ENCODE results near the gene GRP. TPM values are rescaled to one million over a fixed set of nuclear protein-coding genes. Genes with fewer than 3 reads are reported as not detected.

The GRP gene
- total RNA-seq, 4 donors from 2014 or later: not detected

DNA sequence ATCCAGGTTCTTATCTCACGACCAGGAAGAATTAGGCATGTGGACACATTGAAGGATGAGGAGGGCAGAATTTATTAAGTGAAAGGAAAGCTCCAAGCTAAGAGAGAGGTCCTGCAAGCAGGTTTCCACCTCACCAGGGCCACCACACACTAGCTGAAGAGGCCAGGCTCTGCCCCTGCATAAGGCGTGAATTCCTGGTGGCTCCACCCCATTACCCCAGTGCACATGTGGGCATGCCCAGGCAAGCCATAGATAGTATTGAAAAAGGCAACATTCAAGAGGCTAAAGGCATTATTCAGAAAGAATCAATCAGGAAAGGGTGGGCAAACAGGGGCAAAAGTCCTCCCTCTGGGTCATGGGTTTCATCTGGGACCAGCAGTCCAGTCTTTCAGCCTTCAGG, 30.9 kb upstream of the GRP start:
- no peaks in the 10 kb centered on the region for H3K4me1 ChIP-seq
- no peaks in the 10 kb centered on the region for H3K36me3 ChIP-seq
- H3K9me3 ChIP-seq: no peaks in the 10 kb centered on the region
- no peak for DNase-seq
- no peak overlapping the region for H3K27ac ChIP-seq
- H3K4me3 ChIP-seq: no peak overlapping the region
- no peak for TF ChIP-seq POLR2A (IDR thresholded peaks at IDR 0.05)
- TF ChIP-seq, protein P1, sequence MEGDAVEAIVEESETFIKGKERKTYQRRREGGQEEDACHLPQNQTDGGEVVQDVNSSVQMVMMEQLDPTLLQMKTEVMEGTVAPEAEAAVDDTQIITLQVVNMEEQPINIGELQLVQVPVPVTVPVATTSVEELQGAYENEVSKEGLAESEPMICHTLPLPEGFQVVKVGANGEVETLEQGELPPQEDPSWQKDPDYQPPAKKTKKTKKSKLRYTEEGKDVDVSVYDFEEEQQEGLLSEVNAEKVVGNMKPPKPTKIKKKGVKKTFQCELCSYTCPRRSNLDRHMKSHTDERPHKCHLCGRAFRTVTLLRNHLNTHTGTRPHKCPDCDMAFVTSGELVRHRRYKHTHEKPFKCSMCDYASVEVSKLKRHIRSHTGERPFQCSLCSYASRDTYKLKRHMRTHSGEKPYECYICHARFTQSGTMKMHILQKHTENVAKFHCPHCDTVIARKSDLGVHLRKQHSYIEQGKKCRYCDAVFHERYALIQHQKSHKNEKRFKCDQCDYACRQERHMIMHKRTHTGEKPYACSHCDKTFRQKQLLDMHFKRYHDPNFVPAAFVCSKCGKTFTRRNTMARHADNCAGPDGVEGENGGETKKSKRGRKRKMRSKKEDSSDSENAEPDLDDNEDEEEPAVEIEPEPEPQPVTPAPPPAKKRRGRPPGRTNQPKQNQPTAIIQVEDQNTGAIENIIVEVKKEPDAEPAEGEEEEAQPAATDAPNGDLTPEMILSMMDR (IDR thresholded peaks at IDR 0.05): no peak
- no peaks in the 10 kb centered on the region for H3K27me3 ChIP-seq

DNA sequence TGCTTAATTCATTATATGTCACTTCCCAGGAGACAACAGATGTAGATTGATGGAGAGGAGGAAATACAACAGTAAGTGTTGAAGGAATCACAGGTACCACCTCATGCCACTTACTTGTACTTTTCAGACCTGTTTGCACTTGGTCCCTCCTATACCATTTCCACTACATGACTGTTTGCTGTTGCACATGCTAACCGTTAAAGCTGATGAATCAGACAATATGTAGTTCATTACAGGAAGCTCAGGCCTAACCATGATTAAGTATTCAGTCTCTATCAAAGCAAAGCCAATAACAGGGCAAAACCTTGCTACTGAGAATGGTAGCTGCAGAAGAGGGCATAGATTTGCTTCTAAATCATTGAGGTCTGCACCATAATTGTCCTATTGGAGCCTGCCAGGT, 30.2 kb upstream of the GRP start:
- TF ChIP-seq POLR2A (IDR thresholded peaks at IDR 0.05): no peak
- TF ChIP-seq, protein P1 (IDR thresholded peaks at IDR 0.05): no peak
- Histone ChIP-seq H3K4me3 (no peak overlapping the region), H3K27me3 (no peaks in the 10 kb centered on the region), H3K4me1 (no peaks in the 10 kb centered on the region), H3K36me3 (no peaks in the 10 kb centered on the region), H3K27ac (no peak overlapping the region), H3K9me3 (no peaks in the 10 kb centered on the region)
- DNase-seq: no peak

DNA sequence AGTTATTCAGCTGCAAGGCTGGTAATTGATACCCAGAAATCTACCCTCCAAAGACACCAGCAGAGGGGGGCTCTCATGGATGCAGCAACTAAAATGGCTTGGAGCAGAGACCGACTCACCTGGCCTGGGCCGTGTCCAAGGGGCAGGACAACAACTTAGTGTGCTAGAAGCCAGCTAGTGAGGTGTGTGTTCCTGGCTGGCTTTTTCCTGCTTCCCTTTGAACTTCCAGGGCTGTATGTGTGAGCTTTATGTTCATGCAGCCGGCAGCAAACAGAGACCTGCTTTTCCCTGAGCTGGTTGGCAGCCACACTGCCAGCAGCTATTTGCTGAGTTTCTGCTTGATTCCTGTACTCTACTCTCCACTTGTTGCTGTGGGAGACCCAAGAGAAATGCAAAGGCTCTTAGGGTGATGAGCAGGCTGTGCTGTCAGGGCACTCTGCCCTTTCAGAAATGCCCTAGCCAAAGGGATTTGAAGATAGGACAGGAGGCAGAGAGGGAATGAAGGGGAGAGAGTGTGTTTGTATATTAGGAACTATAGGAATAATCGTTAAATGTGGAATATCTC, 23.7 kb upstream of the GRP start:
- no peaks in the 10 kb centered on the region for H3K9me3 ChIP-seq
- H3K4me1 ChIP-seq: no peaks in the 10 kb centered on the region
- no peaks in the 10 kb centered on the region for H3K27me3 ChIP-seq
- no peak overlapping the region for H3K4me3 ChIP-seq
- no peak overlapping the region for H3K27ac ChIP-seq
- TF ChIP-seq, protein P1 (IDR thresholded peaks at IDR 0.05): no peak
- no peak for TF ChIP-seq POLR2A (IDR thresholded peaks at IDR 0.05)
- H3K36me3 ChIP-seq: no peaks in the 10 kb centered on the region
- no peak for DNase-seq

DNA sequence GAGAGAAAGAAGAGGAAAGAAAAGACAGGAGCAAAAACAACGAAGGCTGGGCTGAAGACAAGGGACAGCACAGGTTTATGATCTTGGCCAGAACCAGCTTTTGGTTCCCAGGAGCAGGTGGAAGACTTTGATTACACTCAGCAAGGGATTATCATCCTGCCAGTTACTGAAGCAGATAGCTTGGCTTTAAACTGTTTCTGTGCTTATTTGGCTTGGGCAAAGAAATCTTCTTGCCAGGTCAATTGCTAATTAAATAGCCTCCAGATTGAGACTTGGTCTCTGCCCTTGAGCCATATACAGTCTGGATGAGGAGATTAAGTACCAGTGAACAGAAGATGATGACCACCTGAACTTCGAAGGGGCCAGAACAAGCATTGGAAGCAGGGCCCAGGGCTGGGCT, 22.3 kb upstream of the GRP start:
- no peak for TF ChIP-seq POLR2A (IDR thresholded peaks at IDR 0.05)
- TF ChIP-seq, protein P1 (IDR thresholded peaks at IDR 0.05): no peak
- DNase-seq: no peak
- no peak overlapping the region for H3K4me3 ChIP-seq
- H3K9me3 ChIP-seq: no peaks in the 10 kb centered on the region
- no peaks in the 10 kb centered on the region for H3K4me1 ChIP-seq
- no peaks in the 10 kb centered on the region for H3K27me3 ChIP-seq
- no peaks in the 10 kb centered on the region for H3K36me3 ChIP-seq
- no peak overlapping the region for H3K27ac ChIP-seq

DNA sequence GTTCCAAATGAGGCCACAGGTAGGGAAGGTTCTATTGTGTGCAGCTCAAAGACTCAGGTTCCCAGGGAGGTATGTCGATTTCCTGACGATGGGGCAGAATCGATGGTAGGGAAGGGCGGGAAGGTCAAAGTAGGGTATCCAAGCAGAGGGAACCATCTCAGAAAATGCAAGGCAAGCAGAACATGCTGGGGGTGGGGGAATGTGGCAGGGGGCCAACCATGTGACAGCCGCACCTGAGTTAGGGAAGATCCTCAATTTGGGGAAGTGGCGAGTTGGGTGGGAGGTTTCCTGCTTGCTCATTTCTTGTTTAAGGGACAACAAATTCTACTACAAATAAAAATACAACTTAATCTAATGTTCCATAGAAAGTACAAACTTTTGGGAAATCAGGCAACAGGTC, 21.7 kb upstream of the GRP start:
- no peaks in the 10 kb centered on the region for H3K27me3 ChIP-seq

More for the DNA sequence above, 21.7 kb upstream of the GRP start:
- no peaks in the 10 kb centered on the region for H3K4me1 ChIP-seq
- H3K36me3 ChIP-seq: no peaks in the 10 kb centered on the region
- TF ChIP-seq, protein P1 (IDR thresholded peaks at IDR 0.05): no peak
- no peak for TF ChIP-seq POLR2A (IDR thresholded peaks at IDR 0.05)
- H3K4me3 ChIP-seq: no peak overlapping the region
- no peaks in the 10 kb centered on the region for H3K9me3 ChIP-seq
- no peak for DNase-seq
- no peak overlapping the region for H3K27ac ChIP-seq
